GM12878 (cell line): ENCODE data around the gene LCOR. TPM values are rescaled to one million over a fixed set of nuclear protein-coding genes. Genes with fewer than 3 reads are reported as not detected.

Experiments
- BCLAF1 ChIP-seq: fragments of 450-650 bp; IDR thresholded peaks from 2 replicates; pipeline ENCODE4 v1.6.1; 2017; ENCODE audit warnings: antibody characterized with exemption, mild to moderate bottlenecking, moderate library complexity
- CTCF ChIP-seq, 3 experiments: IDR thresholded peaks in 2 of 3; conservative IDR thresholded peaks in 1 of 3; 2 replicates each; pipeline ENCODE4 v1.5.1; 2011; ENCODE audit warnings: low read depth in 3 of 3, low read length in 3 of 3, mild to moderate bottlenecking in 3 of 3, control low read depth in 2 of 3, moderate library complexity in 2 of 3, inconsistent platforms in 1 of 3, mixed read lengths in 1 of 3; ENCODE audit not compliant: control insufficient read depth in 2 of 3, insufficient read depth in 1 of 3; ENCODE audit errors: extremely low read depth in 1 of 3
- MAX ChIP-seq: IDR thresholded peaks from 2 replicates; pipeline ENCODE4 v1.6.1; 2012; ENCODE audit warnings: low read depth, low read length, improper control_type of control experiment
- MTA2 ChIP-seq: fragments of 450-650 bp; IDR thresholded peaks from 2 replicates; pipeline ENCODE4 v1.6.1; 2016; ENCODE audit warnings: low read depth, mild to moderate bottlenecking, moderate library complexity
- SIX5 ChIP-seq: IDR thresholded peaks from 2 replicates; pipeline ENCODE4 v1.6.1; 2011; ENCODE audit warnings: mild to moderate bottlenecking, low read depth, low read length, moderate library complexity; ENCODE audit not compliant: severe bottlenecking
- polyA plus RNA-seq, 11 experiments: library from polyadenylated mRNA; depleted of rRNA in 4 of 11; unstranded in 6 of 11; stranded (reverse) in 5 of 11; fragments of >200 nt; fragmentation: Nextera tagmentation in 4 of 11; fragmentation: Illumina TruSeq in 1 of 11; extraction: Ambion mirVana in 4 of 11; extraction: Trizol in 1 of 11; gene quantifications; 1 replicate in 1 of 11; 2 replicates in 10 of 11; pipeline versions ENCODE4 v1.2.1 to v1.2.3, GENCODE V29; 2011 to 2016; ENCODE audit warnings: inconsistent platforms in 2 of 11, missing spikeins in 2 of 11, low read depth in 1 of 11
- total RNA-seq, 4 experiments: library from RNA; depleted of rRNA in 3 of 4; stranded (reverse); fragments of >200 nt in 3 of 4; fragmentation: Illumina TruSeq in 1 of 4; extraction: Trizol in 1 of 4; gene quantifications; 2 replicates each; pipeline versions ENCODE4 v1.2.1 to v1.2.3, GENCODE V29; 2013 to 2021

Gene LCOR
- total and polyA plus RNA-seq, 10 of the 15 experiments (the other 5 are each of a cell fraction or from before 2014, with no cell fraction given): 1.6 to 22.0 (median 13.2) TPM

- no peak for TF ChIP-seq BCLAF1
- TF ChIP-seq MAX: no peak
- no peak for TF ChIP-seq CTCF (IDR thresholded peaks at IDR 0.05 in 2 of 3, conservative IDR thresholded peaks at IDR 0.05 in 1 of 3; ENCODE audit: control insufficient read depth in 2 of 3, extremely low read depth in 1 of 3, insufficient read depth in 1 of 3, low read depth in 3 of 3, low read length in 3 of 3)
- peak; percentile 67 for TF ChIP-seq MTA2
- TF ChIP-seq SIX5: no peak
- TF ChIP-seq, all 136 proteins: peak for 12
These were observed 28.7 kb downstream of the LCOR start (continued) for GRCh38 chr10:96860631-96861277.
